K562 (cell line): ENCODE data around the gene ZC3H12A. TPM values are rescaled to one million over a fixed set of nuclear protein-coding genes. Genes with fewer than 3 reads are reported as not detected.

ENCODE experiments used
- CAMTA2 ChIP-seq: fragments of 250-450 bp; sonication (Bioruptor Pico); conservative IDR thresholded peaks from 2 replicates; pipeline ENCODE4 v1.5.1; 2022
- CREB1 ChIP-seq, 2 experiments: sonication (generic) in 1 of 2; formaldehyde crosslinking in 1 of 2; IDR thresholded peaks; 2 replicates each; pipeline versions ENCODE4 v1.6.1 to v1.8.0; 2012 to 2022; ENCODE audit warnings: inconsistent platforms in 1 of 2, mild to moderate bottlenecking in 1 of 2, missing genetic modification reagents in 1 of 2, moderate library complexity in 1 of 2
- ERF ChIP-seq: fragments of 450-650 bp; formaldehyde crosslinking; IDR thresholded peaks from 2 replicates; pipeline ENCODE4 v1.4.0; 2020; ENCODE audit warnings: mild to moderate bottlenecking, mixed read lengths
- NFXL1 ChIP-seq: fragments of 450-650 bp; formaldehyde crosslinking; IDR thresholded peaks from 2 replicates; pipeline ENCODE4 v1.4.0; 2021; ENCODE audit warnings: mild to moderate bottlenecking
- POLR2AphosphoS5 ChIP-seq: IDR thresholded peaks from 2 replicates; pipeline ENCODE4 v1.6.1; 2011; ENCODE audit warnings: mild to moderate bottlenecking, low read depth, low read length, moderate library complexity; ENCODE audit not compliant: control insufficient read depth, insufficient read depth
- POLR3A ChIP-seq: IDR thresholded peaks from 2 replicates; pipeline ENCODE4 v1.6.1; 2011; ENCODE audit warnings: borderline replicate concordance, mild to moderate bottlenecking, moderate library complexity; ENCODE audit not compliant: insufficient read length, insufficient read depth; ENCODE audit errors: extremely low read depth
- POLR3G ChIP-seq: IDR thresholded peaks from 2 replicates; pipeline ENCODE4 v1.6.1; 2011; ENCODE audit not compliant: insufficient read length, insufficient replicate concordance; ENCODE audit errors: extremely low read depth
- RFX1 ChIP-seq: fragments of 450-650 bp; IDR thresholded peaks from 2 replicates; pipeline ENCODE4 v1.6.1; 2016; ENCODE audit warnings: mild to moderate bottlenecking, moderate library complexity
- SMARCC2 ChIP-seq: fragments of 450-650 bp; IDR thresholded peaks from 2 replicates; pipeline ENCODE4 v1.6.1; 2017; ENCODE audit warnings: antibody characterized with exemption, moderate library complexity, mild to moderate bottlenecking, low read depth
- U2AF2 ChIP-seq: fragments of 200-400 bp; formaldehyde crosslinking; optimal IDR thresholded peaks from 2 replicates; pipeline ENCODE3; 2017; ENCODE audit warnings: low read depth, mild to moderate bottlenecking, low read length
- ZBTB8A ChIP-seq: fragments of 450-650 bp; IDR thresholded peaks from 2 replicates; pipeline ENCODE4 v1.6.1; 2018; ENCODE audit warnings: mild to moderate bottlenecking, moderate library complexity; ENCODE audit not compliant: partially characterized antibody
- ZFP36 ChIP-seq: fragments of 150-350 bp; IDR thresholded peaks from 2 replicates; pipeline ENCODE4 v1.6.1; 2018; ENCODE audit warnings: low read length, low read depth; ENCODE audit not compliant: partially characterized antibody
- ZKSCAN1 ChIP-seq: fragments of 150-350 bp; IDR thresholded peaks from 2 replicates; pipeline ENCODE4 v1.6.1; 2016; ENCODE audit warnings: low read depth, low read length
- ZNF165 ChIP-seq: fragments of 250-450 bp; sonication (Bioruptor Pico); IDR thresholded peaks from 2 replicates; pipeline ENCODE4 v1.4.0; 2020; ENCODE audit warnings: borderline replicate concordance
- ZNF764 ChIP-seq: fragments of 250-450 bp; sonication (Bioruptor Pico); IDR thresholded peaks from 2 replicates; pipeline ENCODE4 v1.4.0; 2020; ENCODE audit warnings: low read depth, mild to moderate bottlenecking, moderate library complexity
- polyA plus RNA-seq, 8 experiments: library from polyadenylated mRNA; depleted of rRNA in 4 of 8; stranded (reverse) in 5 of 8; unstranded in 3 of 8; fragments of >200 nt; fragmentation: Nextera tagmentation in 2 of 8; fragmentation: Illumina TruSeq in 1 of 8; extraction: Ambion mirVana in 2 of 8; extraction: Trizol in 1 of 8; gene quantifications; 2 replicates each; pipeline versions ENCODE4 v1.2.1 to v1.2.3, GENCODE V29; 2011 to 2014; ENCODE audit warnings: inconsistent platforms in 1 of 8, missing spikeins in 1 of 8
- total RNA-seq, 7 experiments: library from RNA; depleted of rRNA in 6 of 7; stranded (reverse); fragments of >200 nt in 6 of 7; fragmentation: Illumina TruSeq in 2 of 7; extraction: Trizol in 2 of 7; gene quantifications; 2 replicates each; pipeline versions ENCODE4 v1.2.1 to v1.2.3, GENCODE V29; 2011 to 2021; ENCODE audit warnings: low replicate concordance in 1 of 7
- TF ChIP-seq, protein P1 (sequence below): IDR thresholded peaks from 3 replicates; pipeline ENCODE4 v1.6.1; 2011; ENCODE audit warnings: borderline replicate concordance, mild to moderate bottlenecking, moderate library complexity; ENCODE audit not compliant: insufficient read length; ENCODE audit errors: extremely low read depth
- TF ChIP-seq, protein P2 (sequence below): fragments of 450-650 bp; IDR thresholded peaks from 2 replicates; pipeline ENCODE4 v1.6.1; 2016; ENCODE audit warnings: missing biosample characterization, missing genetic modification characterization

Gene ZC3H12A
- total and polyA plus RNA-seq, 9 of the 15 experiments (the other 6 are each of a cell fraction or from before 2014, with no cell fraction given) = 0.14 to 9.4 (median 6.7) TPM

DNA sequence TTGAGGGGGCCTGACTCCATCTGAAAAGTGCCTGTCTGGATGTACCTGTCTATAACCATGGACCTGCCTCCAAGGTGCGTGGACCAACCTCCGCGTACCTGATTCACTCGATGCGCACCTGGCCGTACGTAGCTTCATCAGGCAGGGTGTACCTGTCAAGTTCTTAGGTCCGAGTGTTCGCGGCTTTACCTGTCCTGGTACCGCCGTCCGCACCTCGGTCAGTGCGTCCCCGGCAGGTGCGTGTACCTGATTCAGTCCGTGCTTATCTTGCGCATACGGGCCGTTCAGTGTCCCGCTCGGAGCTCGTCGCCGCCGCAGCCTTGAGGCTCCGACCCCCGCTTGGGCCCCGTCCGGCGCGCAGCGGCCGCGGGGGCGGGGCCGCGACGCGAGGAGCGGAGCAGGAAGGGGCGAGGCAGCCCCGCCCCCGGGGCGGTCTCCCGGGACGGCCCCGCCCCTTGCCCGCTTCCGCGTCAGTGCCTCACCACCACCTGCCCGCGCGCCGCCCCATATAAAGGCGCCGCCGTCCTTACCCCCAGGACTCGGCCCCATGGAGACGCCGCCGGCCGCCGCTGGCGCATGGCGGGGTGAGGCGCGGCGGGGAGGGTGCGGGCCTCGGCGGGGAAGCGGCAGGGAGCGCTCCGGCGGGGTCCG, at the start of gene ZC3H12A (continued):
- TF ChIP-seq U2AF2 (no peak), POLR3A (no peak), CAMTA2 (no peak), POLR2AphosphoS5 (peak; percentile 98), ZKSCAN1 (no peak), NFXL1 (CRISPR knock-in tag) (no peak), POLR3G (no peak), RFX1 (no peak), SMARCC2 (no peak), ZNF165 (CRISPR knock-in tag) (no peak), ERF (no peak), ZNF764 (CRISPR knock-in tag) (no peak), ZBTB8A (no peak), CREB1 (IDR thresholded peaks at IDR 0.05) (peak; percentile 60), CREB1 (CRISPR knock-in tag; IDR thresholded peaks at IDR 0.05) (no peak; the same call in 1 of the 2 replicates), ZFP36 (peak; percentile 25)
- TF ChIP-seq, protein P1, sequence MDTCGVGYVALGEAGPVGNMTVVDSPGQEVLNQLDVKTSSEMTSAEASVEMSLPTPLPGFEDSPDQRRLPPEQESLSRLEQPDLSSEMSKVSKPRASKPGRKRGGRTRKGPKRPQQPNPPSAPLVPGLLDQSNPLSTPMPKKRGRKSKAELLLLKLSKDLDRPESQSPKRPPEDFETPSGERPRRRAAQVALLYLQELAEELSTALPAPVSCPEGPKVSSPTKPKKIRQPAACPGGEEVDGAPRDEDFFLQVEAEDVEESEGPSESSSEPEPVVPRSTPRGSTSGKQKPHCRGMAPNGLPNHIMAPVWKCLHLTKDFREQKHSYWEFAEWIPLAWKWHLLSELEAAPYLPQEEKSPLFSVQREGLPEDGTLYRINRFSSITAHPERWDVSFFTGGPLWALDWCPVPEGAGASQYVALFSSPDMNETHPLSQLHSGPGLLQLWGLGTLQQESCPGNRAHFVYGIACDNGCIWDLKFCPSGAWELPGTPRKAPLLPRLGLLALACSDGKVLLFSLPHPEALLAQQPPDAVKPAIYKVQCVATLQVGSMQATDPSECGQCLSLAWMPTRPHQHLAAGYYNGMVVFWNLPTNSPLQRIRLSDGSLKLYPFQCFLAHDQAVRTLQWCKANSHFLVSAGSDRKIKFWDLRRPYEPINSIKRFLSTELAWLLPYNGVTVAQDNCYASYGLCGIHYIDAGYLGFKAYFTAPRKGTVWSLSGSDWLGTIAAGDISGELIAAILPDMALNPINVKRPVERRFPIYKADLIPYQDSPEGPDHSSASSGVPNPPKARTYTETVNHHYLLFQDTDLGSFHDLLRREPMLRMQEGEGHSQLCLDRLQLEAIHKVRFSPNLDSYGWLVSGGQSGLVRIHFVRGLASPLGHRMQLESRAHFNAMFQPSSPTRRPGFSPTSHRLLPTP = no peak
- TF ChIP-seq, protein P2, sequence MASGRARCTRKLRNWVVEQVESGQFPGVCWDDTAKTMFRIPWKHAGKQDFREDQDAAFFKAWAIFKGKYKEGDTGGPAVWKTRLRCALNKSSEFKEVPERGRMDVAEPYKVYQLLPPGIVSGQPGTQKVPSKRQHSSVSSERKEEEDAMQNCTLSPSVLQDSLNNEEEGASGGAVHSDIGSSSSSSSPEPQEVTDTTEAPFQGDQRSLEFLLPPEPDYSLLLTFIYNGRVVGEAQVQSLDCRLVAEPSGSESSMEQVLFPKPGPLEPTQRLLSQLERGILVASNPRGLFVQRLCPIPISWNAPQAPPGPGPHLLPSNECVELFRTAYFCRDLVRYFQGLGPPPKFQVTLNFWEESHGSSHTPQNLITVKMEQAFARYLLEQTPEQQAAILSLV = no peak
